Activated CD8-positive, alpha-beta T cell treated with anti-CD3 and anti-CD28 coated beads, Interleukin-2, amount 10 ng/mL, durations not matched to agents 7 days and 5 days (primary cell): ENCODE results near the gene MLIP. TPM values are rescaled to one million over a fixed set of nuclear protein-coding genes. Genes with fewer than 3 reads are reported as not detected.
"Not testable (repeated sequence)": the region's sequence is repeated elsewhere in the genome, so short reads cannot be mapped to it uniquely, and the experiment has no call there.

Experiments used
- ATAC-seq: fragments of 150-1000 bp; cut with Tn5 transposase; one replicate; pipeline ENCODE4 v1.10.0; 2021; ENCODE audit warnings: moderate library complexity
- CTCF ChIA-PET: fragments of 350-600 bp; sonication (Branson Sonifier 250); formaldehyde crosslinking; loops from one replicate; lab custom pipeline; 2021; ENCODE audit warnings: antibody characterized with exemption; lab: Charles Lee
- POLR2A ChIA-PET: fragments of 350-600 bp; sonication (Branson Sonifier 250); formaldehyde crosslinking; loops from one replicate; lab custom pipeline; 2021; ENCODE audit warnings: antibody characterized with exemption; lab: Charles Lee
- DNase-seq: peaks from one replicate; pipeline ENCODE4 v3.0.0-alpha.2; 2020
- H3K27ac Mint-ChIP-seq: one replicate; pipeline ENCODE4 v1.8.0; 2021; ENCODE audit warnings: mild to moderate bottlenecking, mixed read lengths
- H3K27me3 Mint-ChIP-seq: one replicate; pipeline ENCODE4 v1.8.0; 2021; ENCODE audit warnings: low read depth, mixed read lengths
- H3K36me3 Mint-ChIP-seq: one replicate; pipeline ENCODE4 v1.8.0; 2021; ENCODE audit warnings: low read depth, mixed read lengths
- H3K4me1 Mint-ChIP-seq: one replicate; pipeline ENCODE4 v1.8.0; 2021; ENCODE audit warnings: low read depth, mixed read lengths
- H3K4me3 Mint-ChIP-seq: one replicate; pipeline ENCODE4 v1.8.0; 2021; ENCODE audit warnings: mild to moderate bottlenecking, mixed read lengths
- H3K9me3 Mint-ChIP-seq: one replicate; pipeline ENCODE4 v1.8.0; 2022; ENCODE audit warnings: mixed read lengths; ENCODE audit not compliant: insufficient read depth
- total RNA-seq, 2 experiments: library from RNA; stranded (reverse); gene quantifications; one replicate each; pipeline ENCODE4 v1.2.3, GENCODE V29; 2021

Gene MLIP
- total RNA-seq, 2 experiments from 2014 or later = not detected

GRCh38 chr6:54183616-54184015 is 72.4 kb downstream of the MLIP start:
- H3K36me3 Mint-ChIP-seq = no peaks in the 10 kb centered on the region
- ChIA-PET CTCF (no interaction called here), POLR2A (no interaction called here)
- H3K4me3 Mint-ChIP-seq = no peak overlapping the region
- H3K4me1 Mint-ChIP-seq = no peaks in the 10 kb centered on the region
- DNase-seq (no peak), ATAC-seq (no peak)
- no peaks in the 10 kb centered on the region for H3K9me3 Mint-ChIP-seq
- H3K27me3 Mint-ChIP-seq = no peaks in the 10 kb centered on the region
- no peak overlapping the region for H3K27ac Mint-ChIP-seq

- Mint-ChIP-seq H3K4me1 (no peaks in the 10 kb centered on the region), H3K27ac (no peak overlapping the region), H3K27me3 (no peaks in the 10 kb centered on the region), H3K4me3 (no peak overlapping the region), H3K36me3 (no peaks in the 10 kb centered on the region), H3K9me3 (no peaks in the 10 kb centered on the region)
- ChIA-PET POLR2A (no interaction called here), CTCF (no interaction called here)
- ATAC-seq = no peak
- no peak for DNase-seq
Observed at GRCh38 chr6:54185885-54186284, 74.6 kb downstream of the MLIP start.

GRCh38 chr6:54188846-54189245 is 77.6 kb downstream of the MLIP start:
- ChIA-PET POLR2A (no interaction called here), CTCF (no interaction called here)
- no peak for DNase-seq
- Mint-ChIP-seq H3K27me3 (no peaks in the 10 kb centered on the region), H3K4me1 (no peaks in the 10 kb centered on the region), H3K9me3 (no peaks in the 10 kb centered on the region), H3K4me3 (no peak overlapping the region), H3K36me3 (no peaks in the 10 kb centered on the region), H3K27ac (no peak overlapping the region)
- no peak for ATAC-seq

DNA sequence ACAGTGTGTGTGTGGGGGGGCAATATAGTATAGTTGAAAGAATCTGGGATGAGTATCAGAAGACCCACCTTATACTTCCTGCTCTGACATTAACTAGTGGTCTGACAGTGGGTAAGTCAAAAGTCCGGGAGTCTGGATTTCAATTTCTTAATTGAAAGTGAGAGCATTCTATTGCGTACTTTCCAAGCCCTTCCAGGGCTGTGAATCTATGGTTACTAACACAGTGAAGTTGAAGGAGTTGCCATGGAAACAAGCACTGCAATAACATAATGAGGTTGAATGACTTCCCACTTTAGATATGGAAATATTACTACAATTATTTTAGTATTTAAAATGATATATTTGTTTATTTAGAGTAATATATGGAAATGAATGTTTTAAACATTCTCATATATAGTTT is 80.2 kb downstream of the MLIP start:
- no peaks in the 10 kb centered on the region for H3K4me1 Mint-ChIP-seq
- no peaks in the 10 kb centered on the region for H3K27me3 Mint-ChIP-seq
- ChIA-PET CTCF (no interaction called here), POLR2A (no interaction called here)
- H3K27ac Mint-ChIP-seq = no peak overlapping the region
- DNase-seq (no peak), ATAC-seq (no peak)
- no peak overlapping the region for H3K4me3 Mint-ChIP-seq
- H3K9me3 Mint-ChIP-seq = no peaks in the 10 kb centered on the region
- H3K36me3 Mint-ChIP-seq = no peaks in the 10 kb centered on the region

DNA sequence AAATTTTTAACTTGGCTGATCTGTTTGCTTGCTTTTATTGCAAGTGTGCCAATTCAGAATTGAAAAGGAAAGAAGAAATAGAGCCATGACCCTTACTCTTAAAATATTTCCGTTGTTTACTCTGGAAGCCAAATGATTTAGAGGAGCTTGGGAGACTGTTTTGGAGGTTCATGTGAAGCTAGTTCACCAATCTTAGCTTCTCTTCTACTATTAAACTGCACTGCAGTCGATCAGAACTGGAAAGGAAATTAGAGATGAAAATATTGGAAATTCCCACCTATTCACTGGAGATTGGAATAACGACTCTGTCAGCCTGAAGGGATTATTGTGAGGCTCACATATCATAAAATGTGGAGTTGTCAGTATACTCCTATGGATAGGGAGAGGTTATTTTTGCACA is 81.8 kb downstream of the MLIP start:
- CTCF ChIA-PET = no interaction called here
- no peak overlapping the region for H3K4me3 Mint-ChIP-seq
- no peaks in the 10 kb centered on the region for H3K9me3 Mint-ChIP-seq
- no peaks in the 10 kb centered on the region for H3K27me3 Mint-ChIP-seq
- ATAC-seq (no peak), DNase-seq (no peak)
- POLR2A ChIA-PET = no interaction called here
- H3K27ac Mint-ChIP-seq = no peak overlapping the region
- no peaks in the 10 kb centered on the region for H3K4me1 Mint-ChIP-seq
- no peaks in the 10 kb centered on the region for H3K36me3 Mint-ChIP-seq

GRCh38 chr6:54193560-54193959 is 82.3 kb downstream of the MLIP start:
- Mint-ChIP-seq H3K4me1 (no peaks in the 10 kb centered on the region), H3K36me3 (no peaks in the 10 kb centered on the region), H3K9me3 (no peaks in the 10 kb centered on the region), H3K4me3 (no peak overlapping the region), H3K27me3 (no peaks in the 10 kb centered on the region), H3K27ac (no peak overlapping the region)
- ChIA-PET CTCF (no interaction called here), POLR2A (no interaction called here)
- ATAC-seq = no peak
- no peak for DNase-seq

DNA sequence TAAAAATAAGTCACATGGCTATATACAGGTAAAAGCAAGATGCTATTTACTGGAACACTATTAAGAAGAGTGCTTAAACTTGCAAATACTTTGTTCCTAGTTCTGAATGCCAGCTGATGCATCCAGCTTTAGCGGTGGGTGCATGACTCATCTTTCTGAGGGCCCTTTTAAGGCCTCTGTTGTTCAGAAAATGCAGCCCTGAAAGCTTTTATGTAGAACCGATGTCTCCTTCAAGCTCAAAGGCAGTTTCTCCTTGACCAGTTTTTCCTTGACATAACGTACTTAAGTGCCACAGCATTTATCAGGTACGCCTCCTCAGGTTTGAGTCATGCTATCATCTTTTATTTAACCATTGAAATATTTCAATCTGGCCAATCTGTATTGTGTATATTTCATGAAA is 82.8 kb downstream of the MLIP start:
- Mint-ChIP-seq H3K4me1 (no peaks in the 10 kb centered on the region), H3K9me3 (no peaks in the 10 kb centered on the region), H3K27ac (no peak overlapping the region), H3K36me3 (no peaks in the 10 kb centered on the region), H3K27me3 (no peaks in the 10 kb centered on the region), H3K4me3 (no peak overlapping the region)
- ChIA-PET CTCF (no interaction called here), POLR2A (no interaction called here)
- ATAC-seq (no peak), DNase-seq (no peak)

GRCh38 chr6:54195637-54196036 is 84.4 kb downstream of the MLIP start:
- Mint-ChIP-seq H3K4me3 (no peak overlapping the region), H3K36me3 (no peaks in the 10 kb centered on the region), H3K9me3 (no peaks in the 10 kb centered on the region), H3K27ac (no peak overlapping the region), H3K27me3 (no peaks in the 10 kb centered on the region), H3K4me1 (no peaks in the 10 kb centered on the region)
- CTCF ChIA-PET = no interaction called here
- no peak for DNase-seq
- POLR2A ChIA-PET = no interaction called here
- ATAC-seq = no peak

DNA sequence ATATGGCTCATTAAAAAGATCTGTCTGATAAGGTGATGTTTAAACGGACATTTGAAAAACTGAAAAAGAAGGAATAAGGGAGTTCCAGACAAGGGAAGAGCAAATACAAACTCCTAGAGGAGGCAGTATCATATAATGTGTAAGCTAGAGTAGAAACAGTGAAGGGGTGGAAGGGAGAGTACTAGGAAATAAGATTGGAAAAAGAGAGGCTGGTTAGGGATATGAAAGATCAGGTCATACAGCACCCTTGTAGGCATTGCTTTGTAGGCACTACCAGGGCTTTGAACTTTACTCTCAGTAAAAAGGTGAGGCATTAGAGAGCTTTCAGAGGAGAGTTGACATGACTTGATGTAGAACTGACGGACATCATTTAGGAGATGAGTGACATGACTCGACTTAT is 85.7 kb downstream of the MLIP start:
- ChIA-PET POLR2A (no interaction called here), CTCF (no interaction called here)
- Mint-ChIP-seq H3K9me3 (no peaks in the 10 kb centered on the region), H3K27me3 (no peaks in the 10 kb centered on the region), H3K4me1 (no peaks in the 10 kb centered on the region), H3K27ac (no peak overlapping the region), H3K36me3 (no peaks in the 10 kb centered on the region), H3K4me3 (no peak overlapping the region)
- ATAC-seq (no peak), DNase-seq (no peak)

DNA sequence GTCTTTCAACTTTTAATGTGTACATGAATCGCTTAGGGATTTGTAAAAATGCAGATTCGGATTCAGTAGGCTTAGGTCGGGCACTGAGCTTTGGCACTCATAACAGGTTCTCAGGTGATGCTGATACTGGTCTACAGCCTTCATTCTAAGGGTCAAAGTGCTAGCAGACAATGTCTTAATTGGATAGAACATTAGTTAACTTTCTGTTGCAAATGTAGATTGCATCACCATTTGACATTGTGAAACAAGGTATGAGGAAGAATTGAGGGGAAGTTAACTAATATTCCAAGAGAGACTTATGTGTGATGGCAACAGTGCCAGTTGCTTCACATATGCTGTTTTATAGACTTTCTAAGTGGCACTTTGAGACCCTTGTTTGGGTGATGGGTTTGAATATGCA is 86.9 kb downstream of the MLIP start:
- ChIA-PET CTCF (no interaction called here), POLR2A (no interaction called here)
- H3K4me1 Mint-ChIP-seq = no peaks in the 10 kb centered on the region
- DNase-seq (no peak), ATAC-seq (no peak)
- no peak overlapping the region for H3K27ac Mint-ChIP-seq
- H3K9me3 Mint-ChIP-seq = no peaks in the 10 kb centered on the region
- no peak overlapping the region for H3K4me3 Mint-ChIP-seq
- no peaks in the 10 kb centered on the region for H3K27me3 Mint-ChIP-seq
- H3K36me3 Mint-ChIP-seq = no peaks in the 10 kb centered on the region

DNA sequence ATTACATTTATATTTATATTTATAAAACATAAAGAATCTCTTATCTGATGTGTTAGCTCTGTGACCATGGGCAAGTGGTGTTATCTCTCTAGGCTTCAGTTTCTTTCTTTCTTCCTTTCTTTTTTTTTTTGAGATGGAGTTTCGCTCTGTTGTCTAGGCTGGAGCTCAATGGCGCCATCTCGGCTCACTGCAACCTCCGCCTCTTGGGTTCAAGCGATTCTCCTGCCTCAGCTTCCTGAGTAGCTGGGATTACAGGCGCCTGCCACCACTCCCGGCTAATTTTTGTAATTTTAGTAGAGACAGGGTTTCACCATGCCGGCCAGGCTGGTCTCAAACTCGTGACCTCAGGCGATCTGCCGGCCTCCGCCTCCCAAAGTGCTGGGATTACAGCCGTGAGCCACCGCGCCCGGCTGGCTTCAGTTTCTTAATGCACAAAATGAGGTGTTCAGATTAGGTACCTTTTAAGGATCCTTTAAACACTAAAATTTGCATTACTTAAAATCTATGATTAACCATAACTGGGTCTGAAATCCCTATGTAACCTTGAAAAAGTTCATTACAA is 92.3 kb downstream of the MLIP start:
- ATAC-seq, H3K36me3 Mint-ChIP-seq, POLR2A ChIA-PET, H3K4me1 Mint-ChIP-seq, H3K27me3 Mint-ChIP-seq, CTCF ChIA-PET, H3K4me3 Mint-ChIP-seq, DNase-seq, H3K9me3 Mint-ChIP-seq, H3K27ac Mint-ChIP-seq: not testable (repeated sequence)

DNA sequence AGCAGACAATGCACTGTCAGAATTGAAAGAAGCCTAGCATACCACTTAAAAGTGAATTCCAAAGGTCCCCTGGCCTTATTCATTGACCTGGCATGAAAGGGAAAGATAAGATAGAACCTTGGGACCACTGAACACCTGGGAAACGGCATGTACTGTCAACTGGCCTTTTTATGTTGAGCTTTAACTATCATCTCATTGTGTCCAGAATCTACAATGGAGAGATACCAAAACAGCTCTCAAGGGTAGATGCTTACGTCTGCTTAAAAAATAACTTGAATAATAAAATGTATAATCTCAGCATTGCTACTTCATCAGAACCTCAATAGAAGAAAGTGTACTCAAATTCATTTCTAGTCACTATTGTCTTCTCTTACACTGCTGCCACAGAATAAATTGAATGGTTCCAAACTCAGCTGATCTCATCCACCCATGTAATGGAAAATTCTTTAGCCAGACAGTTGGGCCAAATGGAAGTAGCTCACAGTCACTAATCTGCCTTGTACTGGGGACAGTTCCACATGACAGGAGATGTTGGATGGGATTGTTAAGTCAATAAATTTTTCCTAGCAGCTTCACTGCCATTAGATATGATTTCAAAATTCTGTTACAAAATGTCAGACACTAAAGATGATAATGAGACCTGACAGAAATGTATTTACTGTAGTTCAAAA is 93.8 kb downstream of the MLIP start:
- DNase-seq (no peak), ATAC-seq (no peak)
- peaks cover 4% of the 10 kb centered on the region for H3K9me3 Mint-ChIP-seq
- no peak overlapping the region for H3K4me3 Mint-ChIP-seq
- POLR2A ChIA-PET = no interaction called here
- H3K27me3 Mint-ChIP-seq = no peaks in the 10 kb centered on the region
- no peak overlapping the region for H3K27ac Mint-ChIP-seq
- no peaks in the 10 kb centered on the region for H3K4me1 Mint-ChIP-seq
- CTCF ChIA-PET = no interaction called here
- H3K36me3 Mint-ChIP-seq = no peaks in the 10 kb centered on the region

GRCh38 chr6:54206510-54206909 is 95.3 kb downstream of the MLIP start:
- ChIA-PET POLR2A (no interaction called here), CTCF (no interaction called here)
- Mint-ChIP-seq H3K27ac (no peak overlapping the region), H3K4me1 (no peaks in the 10 kb centered on the region), H3K9me3 (peaks cover 4% of the 10 kb centered on the region), H3K4me3 (no peak overlapping the region), H3K27me3 (no peaks in the 10 kb centered on the region), H3K36me3 (no peaks in the 10 kb centered on the region)
- DNase-seq = no peak
- no peak for ATAC-seq
